Uterus (tissue), 4 donors: Measurements from ENCODE around the gene NHSL1. TPM values are rescaled to one million over a fixed set of nuclear protein-coding genes. Genes with fewer than 3 reads are reported as not detected.
A peak's percentile ranks its signal among the peaks of the same experiment; 100 is the strongest.

ENCODE experiments used
- DNase-seq, 2 donors: peaks; one replicate each; pipeline ENCODE4 v3.0.0-alpha.2; 2019 to 2020
- H3K27ac ChIP-seq, 2 donors: fragments of 200-600 bp; sonication (generic); 1 replicate in 1 of 2; 2 replicates in 1 of 2; pipeline ENCODE4 v1.5.1; 2016 to 2018
- H3K27me3 ChIP-seq, 2 donors: fragments of 200-600 bp; sonication (generic); one replicate each; pipeline ENCODE4 v1.5.1; 2018 to 2019; ENCODE audit warnings: control low read depth in 1 of 2
- H3K36me3 ChIP-seq, 2 donors: fragments of 200-600 bp; sonication (generic); one replicate each; pipeline ENCODE4 v1.5.1; 2019; ENCODE audit warnings: control low read depth in 1 of 2
- H3K4me1 ChIP-seq, 2 donors: fragments of 200-600 bp; sonication (generic); one replicate each; pipeline ENCODE4 v1.5.1; 2018 to 2019; ENCODE audit warnings: control low read depth in 1 of 2
- H3K4me3 ChIP-seq, 2 donors: fragments of 200-600 bp; sonication (generic); 1 replicate in 1 of 2; 2 replicates in 1 of 2; pipeline ENCODE4 v1.5.1; 2018 to 2019; ENCODE audit warnings: mild to moderate bottlenecking in 1 of 2
- H3K9me3 ChIP-seq, 2 donors: fragments of 200-600 bp; sonication (generic); one replicate each; pipeline ENCODE4 v1.5.1; 2019; ENCODE audit warnings: control low read depth in 1 of 2
- POLR2A ChIP-seq, 2 donors: fragments of 450-650 bp; IDR thresholded peaks; one replicate each; pipeline ENCODE4 v1.6.1; 2016; ENCODE audit warnings: antibody characterized with exemption in 2 of 2, mild to moderate bottlenecking in 1 of 2, moderate library complexity in 1 of 2
- intact Hi-C: fragments of 100-400 bp; cut with DNase I; formaldehyde crosslinking; loops from one replicate; pipeline ENCODE4 v1.15.1; 2023; ENCODE audit warnings: low total_unique reads
- total RNA-seq, 4 donors: library from RNA; depleted of rRNA in 3 of 4; stranded (reverse); fragments of >200 nt in 3 of 4; gene quantifications; one replicate each; pipeline versions ENCODE4 v1.1.0 to v1.2.4, GENCODE V29; 2014 to 2023
- TF ChIP-seq, protein P1 (sequence below), 4 experiments: fragments of 200-600 bp in 2 of 4; fragments of 450-650 bp in 2 of 4; sonication (generic) in 2 of 4; IDR thresholded peaks; one replicate each; pipeline ENCODE4 v1.5.1; 2016 to 2019; ENCODE audit warnings: antibody characterized with exemption in 4 of 4, mild to moderate bottlenecking in 2 of 4, moderate library complexity in 1 of 4
- donor health status: DM: yes; HTN: yes; CAD: no.

The NHSL1 gene
- total RNA-seq, 4 donors from 2014 or later, result 2.8 to 30.9 (median 7.9) TPM

DNA sequence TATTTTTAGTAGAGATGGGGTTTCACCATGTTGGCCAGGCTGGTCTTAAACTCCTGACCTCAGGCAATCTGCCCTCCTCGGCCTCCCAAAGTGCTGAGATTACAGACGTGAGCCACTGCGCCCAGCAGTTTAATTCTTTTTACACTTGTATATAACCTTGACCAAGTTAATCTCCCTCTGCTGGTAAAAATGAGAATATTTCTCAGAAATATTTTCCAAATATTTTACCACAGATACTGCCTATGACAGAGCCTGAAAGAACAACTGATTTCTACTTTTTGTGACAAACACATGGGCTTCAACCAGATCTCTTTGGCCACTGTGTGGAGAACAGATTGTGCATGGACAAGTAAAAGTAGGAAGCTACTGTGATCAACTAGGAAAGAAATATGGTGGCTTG lies 21.2 kb upstream of the NHSL1 start:
- TF ChIP-seq, protein P1, sequence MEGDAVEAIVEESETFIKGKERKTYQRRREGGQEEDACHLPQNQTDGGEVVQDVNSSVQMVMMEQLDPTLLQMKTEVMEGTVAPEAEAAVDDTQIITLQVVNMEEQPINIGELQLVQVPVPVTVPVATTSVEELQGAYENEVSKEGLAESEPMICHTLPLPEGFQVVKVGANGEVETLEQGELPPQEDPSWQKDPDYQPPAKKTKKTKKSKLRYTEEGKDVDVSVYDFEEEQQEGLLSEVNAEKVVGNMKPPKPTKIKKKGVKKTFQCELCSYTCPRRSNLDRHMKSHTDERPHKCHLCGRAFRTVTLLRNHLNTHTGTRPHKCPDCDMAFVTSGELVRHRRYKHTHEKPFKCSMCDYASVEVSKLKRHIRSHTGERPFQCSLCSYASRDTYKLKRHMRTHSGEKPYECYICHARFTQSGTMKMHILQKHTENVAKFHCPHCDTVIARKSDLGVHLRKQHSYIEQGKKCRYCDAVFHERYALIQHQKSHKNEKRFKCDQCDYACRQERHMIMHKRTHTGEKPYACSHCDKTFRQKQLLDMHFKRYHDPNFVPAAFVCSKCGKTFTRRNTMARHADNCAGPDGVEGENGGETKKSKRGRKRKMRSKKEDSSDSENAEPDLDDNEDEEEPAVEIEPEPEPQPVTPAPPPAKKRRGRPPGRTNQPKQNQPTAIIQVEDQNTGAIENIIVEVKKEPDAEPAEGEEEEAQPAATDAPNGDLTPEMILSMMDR (IDR thresholded peaks at IDR 0.05), result peak in 2 of 4 experiments; percentile 19 to 28
- TF ChIP-seq POLR2A (IDR thresholded peaks at IDR 0.05), result no peak
- Histone ChIP-seq H3K36me3 (no peaks in the 10 kb centered on the region), H3K27me3 (no peaks in the 10 kb centered on the region), H3K9me3 (no peaks in the 10 kb centered on the region), H3K4me1 (no peaks in the 10 kb centered on the region), H3K4me3 (no peak overlapping the region), H3K27ac (no peak overlapping the region)
- no peak for DNase-seq
- intact Hi-C loops, result loop anchor here (10.0 kb wide), 1 partner anchor 406 kb away; no protein-coding TSS in a partner anchor

DNA sequence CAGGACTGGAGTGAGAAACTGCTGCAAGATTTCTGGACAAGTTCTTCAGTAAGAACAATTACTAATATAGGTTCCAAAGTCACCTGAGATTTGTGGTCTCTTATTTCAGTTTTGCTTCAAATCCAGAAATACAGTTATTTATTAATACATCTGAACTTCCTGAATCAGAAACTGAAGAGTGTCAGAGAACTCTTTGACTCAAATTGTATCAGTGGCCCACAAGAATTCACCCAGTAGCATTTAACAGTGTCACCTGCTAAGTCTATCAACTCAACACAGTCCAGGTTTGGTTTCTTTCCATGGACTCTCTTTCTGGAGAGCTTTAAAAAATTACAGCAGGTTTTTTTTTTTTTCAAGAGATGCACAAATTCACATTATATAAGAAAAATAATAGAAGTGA lies 18.8 kb upstream of the NHSL1 start:
- TF ChIP-seq, protein P1 (IDR thresholded peaks at IDR 0.05), result no peak
- TF ChIP-seq POLR2A (IDR thresholded peaks at IDR 0.05), result no peak
- Histone ChIP-seq H3K27me3 (no peaks in the 10 kb centered on the region), H3K36me3 (no peaks in the 10 kb centered on the region), H3K4me1 (no peaks in the 10 kb centered on the region), H3K4me3 (no peak overlapping the region), H3K27ac (no peak overlapping the region), H3K9me3 (no peaks in the 10 kb centered on the region)
- no peak for DNase-seq
- intact Hi-C loops, result no loop called here

DNA sequence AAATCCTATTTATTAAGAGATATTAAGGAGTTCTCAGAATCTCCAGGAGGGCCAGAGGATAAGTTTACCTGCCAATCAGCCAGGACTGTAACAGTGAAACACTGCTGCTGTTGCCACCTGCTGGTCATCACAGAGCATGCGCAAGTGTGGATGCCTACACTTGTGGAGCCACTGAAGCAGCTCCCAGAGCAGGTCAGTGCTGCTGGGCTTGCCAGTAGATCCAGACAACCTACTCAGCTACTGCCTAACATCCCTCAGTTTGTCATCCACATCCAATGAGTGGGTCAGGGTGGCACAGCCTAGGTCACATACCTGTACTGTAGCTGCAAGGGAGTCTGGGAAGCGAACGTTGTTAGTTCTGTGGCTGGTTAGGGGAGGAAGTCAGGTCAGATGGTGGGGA lies 18.3 kb upstream of the NHSL1 start:
- TF ChIP-seq, protein P1 (IDR thresholded peaks at IDR 0.05), result peak; percentile 16 to 47 (median 30)
- TF ChIP-seq POLR2A (IDR thresholded peaks at IDR 0.05), result no peak
- no peaks in the 10 kb centered on the region for H3K4me1 ChIP-seq
- no peak overlapping the region for H3K4me3 ChIP-seq
- H3K36me3 ChIP-seq, result no peaks in the 10 kb centered on the region
- DNase-seq, result peak in 1 of 2 donors; percentile 24
- H3K27me3 ChIP-seq, result no peaks in the 10 kb centered on the region
- H3K9me3 ChIP-seq, result no peaks in the 10 kb centered on the region
- H3K27ac ChIP-seq, result no peak overlapping the region
- intact Hi-C loops, result no loop called here

DNA sequence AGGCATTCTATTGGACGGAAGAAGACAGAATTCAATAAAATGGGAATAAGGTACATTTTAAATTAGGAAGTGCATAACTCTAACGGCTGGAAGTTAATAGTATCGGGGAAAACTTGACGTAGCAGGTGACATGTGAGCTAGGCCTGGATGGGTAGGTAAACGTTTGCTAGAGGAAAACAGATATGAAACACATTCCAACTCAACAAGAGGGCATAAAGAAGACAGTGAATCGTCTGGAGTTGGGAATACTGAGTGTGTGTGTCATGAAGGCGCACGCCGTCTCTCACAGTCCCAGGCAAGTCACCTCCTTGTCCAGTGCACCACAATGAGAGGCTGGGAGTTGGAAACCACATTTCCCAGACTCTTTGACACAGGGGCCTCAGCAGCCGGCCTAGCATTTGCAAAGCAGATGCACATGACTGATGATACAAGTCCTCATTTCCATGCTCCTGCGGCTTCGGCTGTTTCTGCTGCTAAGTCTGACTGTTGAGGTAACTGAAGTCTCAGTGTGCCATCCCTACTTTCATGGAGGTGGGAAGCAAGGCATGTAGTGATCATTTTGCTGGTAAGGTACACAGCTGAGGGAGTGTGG lies 16.5 kb upstream of the NHSL1 start:
- H3K9me3 ChIP-seq, result no peaks in the 10 kb centered on the region
- no peaks in the 10 kb centered on the region for H3K27me3 ChIP-seq
- no peak for DNase-seq
- H3K27ac ChIP-seq, result no peak overlapping the region
- no peak overlapping the region for H3K4me3 ChIP-seq
- TF ChIP-seq, protein P1 (IDR thresholded peaks at IDR 0.05), result no peak
- TF ChIP-seq POLR2A (IDR thresholded peaks at IDR 0.05), result no peak
- no peaks in the 10 kb centered on the region for H3K36me3 ChIP-seq
- intact Hi-C loops, result no loop called here
- no peaks in the 10 kb centered on the region for H3K4me1 ChIP-seq

DNA sequence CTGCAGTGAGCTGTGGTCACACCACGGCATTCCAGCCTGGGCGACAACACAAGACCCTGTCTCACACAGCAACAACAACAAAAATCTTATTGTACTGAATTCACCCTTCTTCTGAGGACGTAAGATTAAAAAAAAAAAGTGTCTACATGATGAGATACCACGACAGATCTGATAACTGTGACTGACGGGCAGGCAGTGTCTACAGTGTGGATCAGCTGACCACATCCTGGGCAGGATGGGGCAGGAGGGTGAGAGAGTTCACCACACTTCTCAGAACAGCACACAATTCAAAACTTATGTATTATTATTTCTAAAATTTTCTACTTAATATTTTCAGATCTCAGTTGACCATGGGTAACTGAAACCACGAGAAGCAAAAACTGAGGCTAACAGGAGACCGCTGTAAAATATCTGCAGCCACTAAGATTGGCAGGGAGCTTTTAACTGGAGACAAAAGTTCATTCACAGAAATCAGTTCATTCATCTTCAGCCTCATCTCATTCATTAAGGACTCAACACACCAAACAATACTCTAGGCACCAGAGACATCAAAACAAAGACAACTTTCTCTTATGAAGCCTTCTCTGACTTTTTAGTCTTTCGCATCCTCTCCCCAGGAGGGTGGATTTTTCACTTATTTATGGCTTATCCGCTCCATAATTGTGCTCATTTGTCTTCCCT lies 15.7 kb upstream of the NHSL1 start:
- no peak overlapping the region for H3K4me3 ChIP-seq
- no peak for DNase-seq
- H3K27me3 ChIP-seq, result no peaks in the 10 kb centered on the region
- H3K9me3 ChIP-seq, result no peaks in the 10 kb centered on the region
- intact Hi-C loops, result no loop called here
- no peaks in the 10 kb centered on the region for H3K4me1 ChIP-seq
- H3K27ac ChIP-seq, result no peak overlapping the region
- H3K36me3 ChIP-seq, result no peaks in the 10 kb centered on the region
- TF ChIP-seq, protein P1 (IDR thresholded peaks at IDR 0.05), result no peak
- no peak for TF ChIP-seq POLR2A (IDR thresholded peaks at IDR 0.05)
